Parathyroid adenoma (tissue), 2 donors: ENCODE results near the gene SPATS2L.
A peak's percentile ranks its signal among the peaks of the same experiment; 100 is the strongest.

Experiments used
- H2AFZ ChIP-seq: fragments of 300-600 bp; sonication (generic); one replicate; pipeline ENCODE4 v1.7.0; 2017; ENCODE audit warnings: antibody characterized with exemption, mild to moderate bottlenecking
- H3K27ac ChIP-seq: fragments of 300-600 bp; sonication (generic); one replicate; pipeline ENCODE4 v1.7.0; 2017
- H3K27me3 ChIP-seq: fragments of 300-600 bp; sonication (generic); one replicate; pipeline ENCODE4 v1.7.0; 2017; ENCODE audit warnings: low read length; ENCODE audit not compliant: control insufficient read depth, insufficient read depth
- H3K36me3 ChIP-seq: fragments of 300-600 bp; sonication (generic); one replicate; pipeline ENCODE4 v1.7.0; 2017; ENCODE audit warnings: low read length; ENCODE audit not compliant: control insufficient read depth, insufficient read depth
- H3K4me1 ChIP-seq: fragments of 300-600 bp; sonication (generic); one replicate; pipeline ENCODE4 v1.7.0; 2017; ENCODE audit warnings: control low read depth
- H3K4me2 ChIP-seq: fragments of 300-600 bp; sonication (generic); one replicate; pipeline ENCODE4 v1.7.0; 2017; ENCODE audit warnings: low read length
- H3K4me3 ChIP-seq: fragments of 300-600 bp; sonication (generic); one replicate; pipeline ENCODE4 v1.7.0; 2017; ENCODE audit warnings: low read depth, low read length
- H3K79me2 ChIP-seq: fragments of 300-600 bp; sonication (generic); one replicate; pipeline ENCODE4 v1.7.0; 2017; ENCODE audit warnings: control low read depth
- H3K9ac ChIP-seq: fragments of 300-600 bp; sonication (generic); one replicate; pipeline ENCODE4 v1.7.0; 2017; ENCODE audit warnings: mild to moderate bottlenecking
- H3K9me3 ChIP-seq: fragments of 300-600 bp; sonication (generic); one replicate; pipeline ENCODE4 v1.7.0; 2017; ENCODE audit warnings: low read length; ENCODE audit not compliant: control insufficient read depth
- CTCF ChIP-seq: fragments of 300-600 bp; sonication (generic); IDR thresholded peaks from one replicate; pipeline ENCODE4 v1.7.0; 2017; ENCODE audit warnings: antibody characterized with exemption, mild to moderate bottlenecking
- donor health status: primary hyperparathyroidism.

SPATS2L gene

DNA sequence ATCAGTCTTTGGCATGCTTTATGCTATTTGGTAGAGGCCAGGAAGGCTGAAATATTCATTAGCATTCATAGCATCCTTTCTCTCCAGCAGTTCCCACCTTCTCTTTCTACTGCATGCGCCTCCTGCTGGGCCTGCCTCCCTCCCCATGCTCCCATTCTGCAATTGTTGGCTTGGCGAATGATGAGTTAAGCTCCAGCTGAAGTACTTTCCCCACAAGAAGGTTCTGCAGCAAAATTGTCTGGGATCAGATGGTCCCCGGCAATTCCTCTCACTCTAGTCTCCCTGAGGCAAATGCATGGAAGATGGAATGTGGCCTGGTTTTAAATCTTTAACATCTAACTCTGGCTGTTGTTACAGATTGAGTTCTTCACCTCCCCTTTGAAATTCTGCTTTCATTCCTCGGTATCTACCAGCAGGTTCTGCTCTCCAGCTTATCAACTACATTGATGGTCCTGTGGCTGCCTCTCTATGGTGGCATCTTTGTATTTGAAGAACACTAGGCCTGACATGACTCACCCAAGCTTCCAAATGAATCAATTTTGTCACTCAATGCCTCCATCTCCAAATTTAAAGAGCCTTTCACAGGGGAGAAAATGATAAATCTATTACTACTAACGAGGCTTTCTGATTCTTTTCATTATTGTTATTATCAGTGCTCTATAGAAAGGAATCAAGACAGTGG, 147.5 kb downstream of the SPATS2L start:
- Histone ChIP-seq H3K4me3 (no peak overlapping the region), H3K36me3 (no peaks in the 10 kb centered on the region), H3K9me3 (no peaks in the 10 kb centered on the region), H3K9ac (no peak overlapping the region), H3K27ac (no peak overlapping the region), H2AFZ (no peak overlapping the region), H3K79me2 (no peaks in the 10 kb centered on the region), H3K4me1 (peaks cover 30% of the 10 kb centered on the region), H3K27me3 (no peaks in the 10 kb centered on the region), H3K4me2 (no peak overlapping the region)
- no peak for TF ChIP-seq CTCF

DNA sequence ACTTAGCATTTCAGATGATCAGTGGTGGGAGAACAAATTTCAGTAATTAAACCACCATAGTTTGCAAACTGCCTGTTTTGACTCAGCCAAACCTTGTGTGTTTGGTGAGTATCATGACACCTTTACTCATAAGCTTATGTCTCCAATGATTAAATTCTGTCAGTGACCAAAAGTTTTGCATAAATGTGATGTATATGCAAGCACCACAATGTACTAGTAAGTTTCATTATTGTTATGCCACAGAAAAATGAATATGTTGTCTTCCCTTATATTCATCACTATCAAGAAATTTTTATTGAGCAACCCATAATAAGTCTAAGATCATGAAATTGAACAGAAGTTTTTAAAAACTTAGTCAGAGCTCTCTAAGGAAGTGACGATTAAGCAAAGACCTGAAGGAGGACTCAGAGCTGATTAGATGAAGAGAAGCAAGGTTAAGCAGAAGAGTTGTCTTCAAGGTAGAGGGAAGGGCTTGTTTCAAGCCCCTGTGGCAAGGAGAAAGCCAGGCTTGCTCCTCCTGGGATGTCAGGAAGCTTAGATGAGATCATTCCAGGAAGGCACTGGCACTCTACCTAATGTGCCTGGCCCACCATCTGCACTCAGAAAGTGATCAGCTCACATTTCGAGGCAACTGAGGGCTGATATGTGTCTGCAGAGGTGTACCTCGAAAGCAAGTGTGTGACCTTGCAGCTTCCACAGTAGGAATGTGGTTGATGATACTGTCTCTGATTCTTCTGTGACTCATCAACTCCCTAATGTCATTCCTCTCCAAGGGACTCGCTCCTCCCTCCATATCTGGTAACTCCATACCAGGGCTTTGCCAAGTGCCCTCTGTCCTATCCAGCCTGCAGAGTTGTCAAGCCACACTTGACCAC, 148.7 kb downstream of the SPATS2L start:
- H3K4me3 ChIP-seq = no peak overlapping the region
- no peaks in the 10 kb centered on the region for H3K27me3 ChIP-seq
- peaks cover 30% of the 10 kb centered on the region for H3K4me1 ChIP-seq
- H2AFZ ChIP-seq = peak overlapping the region; percentile 18
- no peaks in the 10 kb centered on the region for H3K36me3 ChIP-seq
- no peak overlapping the region for H3K9ac ChIP-seq
- no peaks in the 10 kb centered on the region for H3K9me3 ChIP-seq
- H3K79me2 ChIP-seq = no peaks in the 10 kb centered on the region
- peak overlapping the region; percentile 29 for H3K4me2 ChIP-seq
- TF ChIP-seq CTCF = no peak
- H3K27ac ChIP-seq = peak overlapping the region; percentile 88

DNA sequence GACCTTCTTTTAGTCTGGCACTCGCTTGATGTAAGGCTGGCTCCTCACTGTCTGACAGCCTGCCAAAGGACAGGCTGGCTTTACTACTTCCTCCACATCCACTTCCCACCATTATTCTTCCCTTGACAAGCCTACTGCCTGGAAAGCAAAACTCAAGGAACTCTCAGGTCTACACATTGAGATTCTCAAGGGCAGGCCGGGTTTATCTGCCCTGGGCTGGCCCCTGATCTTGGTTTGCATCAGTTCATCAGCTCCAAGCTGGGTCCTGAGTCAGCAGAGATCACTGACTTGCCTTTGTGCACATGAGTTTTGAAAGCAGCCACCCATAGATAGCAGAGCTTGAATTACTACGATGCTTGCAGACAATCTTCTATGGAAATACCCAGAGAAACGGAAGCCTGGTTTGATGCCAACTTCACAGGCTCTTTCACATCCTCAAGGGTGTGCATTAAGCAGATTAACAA, 149.5 kb downstream of the SPATS2L start:
- Histone ChIP-seq H3K27me3 (no peaks in the 10 kb centered on the region), H3K4me2 (peak overlapping the region; percentile 29), H3K4me3 (no peak overlapping the region), H3K9me3 (no peaks in the 10 kb centered on the region), H3K79me2 (no peaks in the 10 kb centered on the region), H3K27ac (peak overlapping the region; percentile 88), H2AFZ (peak overlapping the region; percentile 18), H3K36me3 (no peaks in the 10 kb centered on the region), H3K9ac (no peak overlapping the region), H3K4me1 (peaks cover 30% of the 10 kb centered on the region)
- TF ChIP-seq CTCF = no peak

- H3K4me3 ChIP-seq = no peak overlapping the region
- no peak overlapping the region for H3K9ac ChIP-seq
- H2AFZ ChIP-seq = peak overlapping the region; percentile 14
- H3K27ac ChIP-seq = peak overlapping the region; percentile 88
- no peaks in the 10 kb centered on the region for H3K9me3 ChIP-seq
- H3K27me3 ChIP-seq = no peaks in the 10 kb centered on the region
- H3K36me3 ChIP-seq = no peaks in the 10 kb centered on the region
- no peaks in the 10 kb centered on the region for H3K79me2 ChIP-seq
- H3K4me1 ChIP-seq = peaks cover 30% of the 10 kb centered on the region
- no peak overlapping the region for H3K4me2 ChIP-seq
- TF ChIP-seq CTCF = no peak
These were observed 150.1 kb downstream of the SPATS2L start for GRCh38 chr2:200456567-200456966.
